Neural cell (in vitro differentiated cells): ENCODE results near the gene GLB1L2.

Experiments used
- CTCF ChIP-seq: fragments of 450-650 bp; IDR thresholded peaks from 2 replicates; pipeline ENCODE4 v1.5.1; 2014; ENCODE audit warnings: antibody characterized with exemption, mild to moderate bottlenecking, moderate library complexity; ENCODE audit not compliant: poor library complexity, severe bottlenecking
- EP300 ChIP-seq: fragments of 450-650 bp; conservative IDR thresholded peaks from 2 replicates; pipeline ENCODE4 v1.6.1; 2014; ENCODE audit warnings: antibody characterized with exemption, mild to moderate bottlenecking, moderate library complexity; ENCODE audit not compliant: poor library complexity, severe bottlenecking
- EZH2 ChIP-seq: fragments of 200-600, 300-800 bp; shearing (Covaris generic), sonication (generic); IDR thresholded peaks from 2 replicates; pipeline ENCODE4 v1.6.1; 2014; ENCODE audit warnings: antibody characterized with exemption, low read length, borderline replicate concordance, mild to moderate bottlenecking; ENCODE audit not compliant: insufficient read depth, poor library complexity, severe bottlenecking
- MXI1 ChIP-seq: fragments of 450-650 bp; conservative IDR thresholded peaks from 2 replicates; pipeline ENCODE4 v1.6.1; 2014; ENCODE audit warnings: antibody characterized with exemption, mild to moderate bottlenecking; ENCODE audit not compliant: poor library complexity, severe bottlenecking
- RAD21 ChIP-seq: fragments of 450-650 bp; conservative IDR thresholded peaks from 2 replicates; pipeline ENCODE4 v1.6.1; 2014; ENCODE audit warnings: antibody characterized with exemption, mild to moderate bottlenecking, moderate library complexity
- SMC3 ChIP-seq: fragments of 450-650 bp; conservative IDR thresholded peaks from 2 replicates; pipeline ENCODE4 v1.6.1; 2014; ENCODE audit warnings: antibody characterized with exemption, mild to moderate bottlenecking, moderate library complexity; ENCODE audit not compliant: poor library complexity

GRCh38 chr11:134402910-134403309, 71.1 kb downstream of the GLB1L2 start:
- TF ChIP-seq RAD21 (no peak), CTCF (no peak), MXI1 (no peak), EP300 (no peak), EZH2 (no peak), SMC3 (no peak)
